Glomerular endothelial cell (primary cell): ENCODE measurements around the gene COL6A1. TPM values are rescaled to one million over a fixed set of nuclear protein-coding genes. Genes with fewer than 3 reads are reported as not detected.
"Not testable (repeated sequence)": the region's sequence is repeated elsewhere in the genome, so short reads cannot be mapped to it uniquely, and the experiment has no call there.

Experiments
- DNase-seq: peaks from one replicate; pipeline ENCODE4 v3.0.0-alpha.2; 2011; ENCODE audit warnings: low read depth, low spot score; ENCODE audit errors: extremely low read depth
- total RNA-seq: library from RNA; depleted of rRNA; stranded (reverse); fragments of >200 nt; gene quantifications from 2 replicates; pipeline ENCODE4 v1.2.3, GENCODE V29; 2015

COL6A1 gene
- total RNA-seq, 1 donor from 2014 or later = 165 TPM

DNA sequence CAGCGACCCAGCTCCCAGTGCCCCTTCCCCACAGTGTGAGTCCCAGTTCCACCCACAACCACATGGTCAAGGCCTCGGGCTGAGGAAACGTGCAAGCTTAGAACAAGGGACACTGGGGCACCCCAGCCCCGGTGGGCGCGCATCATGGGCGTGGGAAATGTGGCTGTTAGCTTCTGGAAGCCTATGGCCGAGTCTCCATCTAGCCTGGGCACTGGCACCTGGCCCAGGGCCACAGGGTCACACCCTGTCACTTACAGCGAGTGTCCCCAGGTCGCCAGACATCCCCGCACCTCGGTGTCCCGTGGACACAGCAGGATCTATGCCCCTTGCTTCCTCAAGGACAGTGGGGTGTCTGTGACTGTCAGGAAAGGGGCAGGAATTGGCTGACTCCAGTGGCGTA is 37.0 kb upstream of the COL6A1 start:
- DNase-seq = no peak

GRCh38 chr21:45945066-45945867 is 36.3 kb upstream of the COL6A1 start:
- no peak for DNase-seq

DNA sequence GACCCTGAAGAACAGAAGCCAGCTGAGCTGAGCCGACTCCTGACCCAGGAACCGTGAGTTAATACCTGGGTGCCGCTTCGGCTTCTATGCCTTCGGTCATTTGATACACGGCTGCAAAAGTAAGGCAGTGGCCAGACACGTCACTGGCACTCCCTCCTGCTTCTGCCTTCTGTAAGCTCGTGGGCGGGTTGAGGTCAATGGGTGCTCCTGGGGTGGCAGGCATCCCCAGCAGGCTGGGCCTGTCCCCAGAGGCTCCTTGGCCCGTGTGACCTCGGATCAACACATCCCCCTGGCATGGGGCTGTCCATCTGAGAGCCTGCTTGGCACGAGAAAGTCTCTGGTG is 35.7 kb upstream of the COL6A1 start:
- DNase-seq = no peak

DNA sequence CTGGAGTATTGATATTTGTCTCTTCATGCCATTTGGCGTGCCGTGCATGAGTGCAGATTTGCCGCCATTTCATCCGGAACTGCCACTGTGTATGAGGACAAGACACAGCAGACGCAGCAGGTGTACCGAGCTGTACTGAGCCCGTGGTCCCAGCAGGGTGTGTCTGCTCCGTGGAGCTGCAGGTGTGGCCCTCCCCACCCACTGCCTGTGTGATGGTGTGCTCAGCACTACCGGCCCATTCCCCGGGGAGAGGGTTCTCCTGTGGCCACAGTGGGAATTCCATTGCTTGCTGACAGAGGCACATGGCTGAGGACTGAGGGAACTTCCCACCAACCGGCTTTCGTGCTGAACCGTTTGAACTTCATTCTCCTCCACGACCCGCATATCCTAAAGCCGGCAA is 34.3 kb upstream of the COL6A1 start:
- DNase-seq = no peak

GRCh38 chr21:45947716-45948255 is 33.8 kb upstream of the COL6A1 start:
- DNase-seq = no peak

GRCh38 chr21:45948576-45949141 is 32.9 kb upstream of the COL6A1 start:
- no peak for DNase-seq

GRCh38 chr21:45949928-45950739 is 31.4 kb upstream of the COL6A1 start:
- DNase-seq = no peak

DNA sequence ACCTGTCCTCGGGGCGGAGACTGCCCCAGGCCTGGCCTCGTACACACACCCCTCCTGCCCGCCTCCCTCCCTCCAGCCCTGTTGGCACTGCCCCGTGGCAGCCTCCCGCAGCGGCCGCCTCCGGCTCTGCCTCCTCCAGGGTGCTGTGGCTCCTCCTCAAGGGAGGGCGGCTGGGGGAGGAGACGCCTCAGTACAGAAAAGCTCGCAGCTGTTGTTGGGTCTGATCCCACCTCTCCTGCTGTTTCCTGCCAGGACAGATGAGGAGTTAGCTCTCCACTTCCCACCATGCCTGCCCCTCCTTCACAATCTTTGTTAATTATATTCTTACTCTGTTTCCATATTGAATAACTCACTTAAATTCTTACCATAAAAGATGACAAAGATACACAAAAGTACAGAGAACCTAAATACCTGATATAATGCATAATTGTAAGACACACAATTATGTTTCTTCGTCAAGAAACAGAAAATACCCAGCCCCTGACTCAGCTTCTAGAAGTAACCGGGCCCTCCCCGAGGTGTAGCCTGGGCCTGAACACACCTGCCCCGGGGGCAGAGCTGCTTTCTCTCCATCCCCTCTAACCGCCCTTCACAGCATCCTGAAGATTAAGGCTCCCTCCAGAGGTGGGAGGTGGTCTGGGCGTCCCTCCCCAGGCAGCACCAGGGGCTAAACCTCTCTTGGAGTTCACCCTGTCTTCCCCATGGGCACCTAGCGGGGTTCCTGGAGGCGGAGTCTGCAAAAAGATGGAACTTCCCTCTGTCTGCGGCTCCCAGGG is 30.6 kb upstream of the COL6A1 start:
- no peak for DNase-seq

- no peak for DNase-seq
Observed at GRCh38 chr21:45951676-45952075, 29.9 kb upstream of the COL6A1 start.

DNA sequence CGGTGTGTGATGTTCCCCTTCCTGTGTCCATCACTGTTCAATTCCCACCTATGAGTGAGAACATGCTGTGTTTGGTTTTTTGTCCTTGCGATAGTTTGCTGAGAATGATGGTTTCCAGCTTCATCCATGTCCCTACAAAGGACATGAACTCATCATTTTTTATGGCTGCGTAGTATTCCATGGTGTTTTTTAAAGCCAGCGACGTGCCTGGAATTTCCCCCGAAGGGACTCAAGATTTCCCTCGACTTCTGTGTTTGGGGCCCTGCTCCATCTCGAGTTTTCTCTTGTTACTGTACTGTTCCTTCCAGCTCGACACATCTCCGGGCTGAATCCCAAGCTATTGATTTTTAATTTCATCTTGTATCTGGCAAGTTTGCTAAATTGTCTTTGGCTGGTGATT is 29.0 kb upstream of the COL6A1 start:
- not testable (repeated sequence) for DNase-seq

- DNase-seq = no peak
Observed at GRCh38 chr21:45952974-45953373, 28.6 kb upstream of the COL6A1 start.

DNA sequence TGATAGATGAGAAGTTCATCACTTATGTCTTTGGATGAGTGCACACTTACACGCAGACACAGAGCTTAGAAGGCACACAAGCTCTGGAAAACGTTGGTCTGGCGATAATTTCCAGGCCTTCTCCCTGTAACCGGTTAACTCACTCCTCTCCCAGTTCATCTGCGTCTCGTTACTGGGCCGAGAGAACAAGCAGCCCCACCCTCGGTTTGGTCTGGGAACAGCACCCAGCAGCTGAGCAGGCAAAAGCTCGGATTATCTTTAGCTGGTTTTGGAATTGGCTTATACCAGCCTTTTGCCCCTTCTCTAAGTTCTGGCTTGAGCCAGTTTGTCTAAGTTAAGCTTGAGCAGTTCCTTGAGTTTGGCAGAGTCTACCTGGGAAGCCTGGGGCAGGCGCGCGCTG is 27.3 kb upstream of the COL6A1 start:
- DNase-seq = no peak

- DNase-seq = no peak
Observed at GRCh38 chr21:45954921-45955320, 26.6 kb upstream of the COL6A1 start.

DNA sequence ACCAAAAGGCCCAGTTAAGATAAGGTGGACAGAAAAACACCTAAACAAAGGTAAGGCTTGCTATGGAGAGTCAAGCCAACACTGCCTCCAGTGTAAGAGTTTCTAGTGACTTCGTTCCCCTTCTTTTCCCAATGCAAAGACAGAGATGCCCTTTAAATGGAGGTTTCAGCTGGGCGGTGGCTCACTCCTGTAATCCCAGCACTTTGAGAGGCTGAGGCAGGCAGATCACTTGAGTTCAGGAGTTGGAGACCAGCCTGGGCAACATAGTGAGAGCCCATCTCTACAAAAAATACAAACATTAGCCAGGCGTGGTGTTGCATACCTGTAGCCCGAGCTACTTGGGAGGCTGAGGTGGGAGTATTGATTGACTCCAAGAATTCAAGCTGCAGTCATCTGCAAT is 24.0 kb upstream of the COL6A1 start:
- no peak for DNase-seq

GRCh38 chr21:45957981-45958600 is 23.5 kb upstream of the COL6A1 start:
- no peak for DNase-seq

DNA sequence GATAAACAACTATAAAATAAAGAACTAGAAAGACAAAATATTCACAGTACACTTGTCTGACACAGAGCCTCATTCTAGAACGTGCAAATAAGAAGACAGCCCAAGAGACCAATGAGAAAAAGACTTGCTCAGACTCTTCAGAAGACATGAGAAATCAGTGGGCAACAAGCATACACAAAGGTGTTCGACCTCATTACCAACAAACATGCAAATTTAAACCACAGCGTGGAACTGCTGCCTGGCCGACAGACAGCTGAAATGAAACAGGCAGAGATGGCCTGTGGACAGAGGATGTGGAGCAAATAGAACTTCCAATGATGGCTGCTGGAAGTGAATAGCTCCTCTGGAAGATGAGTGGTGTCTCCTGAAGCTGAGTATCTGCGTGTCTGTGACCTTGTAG is 22.4 kb upstream of the COL6A1 start:
- DNase-seq = no peak

- no peak for DNase-seq
Observed at GRCh38 chr21:45959779-45960390, 21.7 kb upstream of the COL6A1 start.

- not testable (repeated sequence) for DNase-seq
Observed at GRCh38 chr21:45961408-45961807, 20.2 kb upstream of the COL6A1 start.

DNA sequence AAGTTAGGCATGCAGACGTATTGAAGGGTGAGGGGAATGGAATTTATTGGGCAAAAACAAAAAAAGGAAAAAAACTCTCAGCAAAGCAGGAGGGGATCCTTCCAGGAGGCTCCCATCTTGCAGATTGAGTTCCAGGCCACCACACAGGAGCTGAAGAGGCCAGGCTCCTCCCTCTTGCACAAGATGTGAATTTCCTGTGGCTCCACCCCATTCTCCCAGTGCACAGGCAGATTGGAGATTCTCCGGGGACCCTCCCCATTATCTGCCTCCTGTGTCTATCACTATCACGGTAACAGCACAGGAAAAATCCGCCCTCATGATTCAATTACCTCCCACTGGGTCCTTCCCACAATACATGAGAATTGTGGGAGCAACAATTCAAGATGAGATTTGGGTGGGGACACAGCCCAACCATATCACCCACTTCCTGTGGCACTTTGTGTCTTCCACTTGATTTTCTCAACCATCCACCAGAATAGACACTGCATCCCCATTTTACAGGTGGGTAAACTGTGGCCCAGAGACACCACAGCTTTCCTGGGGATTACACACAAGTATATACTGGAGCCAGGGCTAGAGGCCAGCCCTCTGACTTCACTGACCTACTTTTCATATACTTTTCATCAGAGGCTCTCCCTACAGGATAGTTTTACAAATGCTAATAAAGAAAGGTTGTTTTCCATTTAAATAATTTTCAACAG is 18.9 kb upstream of the COL6A1 start:
- no peak for DNase-seq
